Dedifferentiated amniotic fluid mesenchymal stem cell (primary cell): ENCODE measurements around the gene RNF215.

Experiments used
- DNase-seq: peaks from one replicate; pipeline ENCODE4 v3.0.0-alpha.2; 2016; ENCODE audit errors: extremely low spot score

RNF215 gene

DNA sequence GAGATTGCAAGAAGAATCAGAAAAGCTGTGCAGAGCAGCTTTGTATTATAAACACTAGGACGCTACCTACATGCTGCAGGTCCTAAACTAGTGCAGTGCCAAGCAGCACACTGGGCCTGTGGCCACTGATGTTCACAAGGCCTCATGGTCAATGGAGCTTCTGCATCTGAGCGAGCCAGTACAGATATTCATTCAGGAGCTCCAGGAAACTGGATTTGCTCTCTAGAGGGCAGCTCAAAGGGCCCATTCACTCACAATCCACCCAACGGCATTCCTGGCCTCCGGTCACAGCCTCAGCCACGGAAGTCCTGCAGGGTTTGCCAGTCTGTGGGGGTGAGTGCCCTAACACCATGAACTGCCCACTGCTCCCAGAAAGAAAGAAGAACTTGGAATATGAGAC is 54.7 kb downstream of the RNF215 start:
- DNase-seq: no peak
